HL-60 (cell line): ENCODE data around the gene MRTFA.

Experiments
- DNase-seq, 2 experiments: peaks; one replicate each; pipeline ENCODE4 v3.0.0-alpha.2; 2010 to 2020; ENCODE audit warnings: low read depth in 1 of 2, low spot score in 1 of 2
- H3K27ac ChIP-seq: fragments of 250-450 bp; sonication (Bioruptor Pico); replicated peaks from 2 replicates; pipeline ENCODE4 v1.5.1; 2020; ENCODE audit warnings: mild to moderate bottlenecking, moderate library complexity
- H3K27me3 ChIP-seq: fragments of 250-450 bp; sonication (Bioruptor Pico); 2 replicates; pipeline ENCODE4 v1.5.1; 2021; ENCODE audit warnings: mild to moderate bottlenecking, moderate library complexity; ENCODE audit not compliant: insufficient read depth, poor library complexity, severe bottlenecking
- H3K4me3 ChIP-seq: replicated peaks from 2 replicates; pipeline ENCODE4 v1.5.1; 2011; ENCODE audit warnings: mild to moderate bottlenecking, control low read depth, low read length; ENCODE audit not compliant: insufficient read depth
- CTCF ChIP-seq: IDR thresholded peaks from one replicate; pipeline ENCODE4 v1.5.1; 2011; ENCODE audit warnings: low read length, control low read depth, inconsistent platforms; ENCODE audit not compliant: insufficient read depth
- GABPA ChIP-seq: IDR thresholded peaks from 2 replicates; pipeline ENCODE4 v1.6.1; 2012; ENCODE audit warnings: low read depth
- POLR2AphosphoS5 ChIP-seq: IDR thresholded peaks from 2 replicates; pipeline ENCODE4 v1.6.1; 2012; ENCODE audit warnings: low read depth
- REST ChIP-seq: IDR thresholded peaks from 2 replicates; pipeline ENCODE4 v1.6.1; 2012; ENCODE audit warnings: low read depth; ENCODE audit not compliant: insufficient replicate concordance
- SPI1 ChIP-seq: IDR thresholded peaks from 2 replicates; pipeline ENCODE4 v1.6.1; 2012; ENCODE audit warnings: low read depth, mild to moderate bottlenecking, borderline replicate concordance

The MRTFA gene

GRCh38 chr22:40624770-40625169, 11.7 kb downstream of the MRTFA start:
- no peaks in the 10 kb centered on the region for H3K27me3 ChIP-seq
- no peak for DNase-seq
- H3K27ac ChIP-seq = no peak overlapping the region
- TF ChIP-seq REST = no peak
- no peak for TF ChIP-seq GABPA
- no peak for TF ChIP-seq CTCF
- TF ChIP-seq SPI1 = no peak
- no peak for TF ChIP-seq POLR2AphosphoS5
- no peak overlapping the region for H3K4me3 ChIP-seq

GRCh38 chr22:40621309-40622151, 15.0 kb downstream of the MRTFA start:
- Histone ChIP-seq H3K27ac (peak overlapping the region; percentile 16), H3K4me3 (no peak overlapping the region), H3K27me3 (no peaks in the 10 kb centered on the region)
- peak in 1 of 2 experiments; percentile 28 for DNase-seq
- TF ChIP-seq SPI1 (no peak), GABPA (no peak), POLR2AphosphoS5 (no peak), CTCF (no peak), REST (no peak)

GRCh38 chr22:40620464-40621046, 16.0 kb downstream of the MRTFA start:
- Histone ChIP-seq H3K27me3 (no peaks in the 10 kb centered on the region), H3K27ac (no peak overlapping the region), H3K4me3 (no peak overlapping the region)
- TF ChIP-seq POLR2AphosphoS5 = no peak
- no peak for TF ChIP-seq CTCF
- no peak for TF ChIP-seq GABPA
- no peak for TF ChIP-seq SPI1
- TF ChIP-seq REST = no peak
- no peak for DNase-seq
